ENCODE data around the gene MYH9. TPM values are rescaled to one million over a fixed set of nuclear protein-coding genes. Genes with fewer than 3 reads are reported as not detected.

MYH9 gene
- total RNA-seq, 4 donors from 2014 or later, result 284 to 323 (median 294) TPM

DNA sequence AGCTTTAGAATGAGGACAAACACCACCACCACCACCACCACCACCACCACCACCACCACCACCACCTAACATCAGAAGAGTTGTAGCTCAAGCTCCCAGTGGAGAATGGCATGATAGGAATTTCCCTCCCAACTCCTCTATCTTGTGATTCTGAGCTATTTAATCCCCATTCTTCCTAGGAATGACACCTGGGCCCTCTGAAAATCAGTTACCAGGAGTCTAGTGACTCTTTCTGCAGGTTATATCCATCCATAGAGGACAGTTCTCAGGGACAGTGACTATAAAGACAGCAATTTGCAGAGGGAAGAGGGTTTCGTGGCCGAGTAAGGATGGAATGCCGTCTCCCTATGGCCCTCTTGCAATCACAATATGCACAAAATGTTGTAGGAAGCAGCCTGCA lies 27.8 kb downstream of the MYH9 start:
- H3K36me3 ChIP-seq, result no peaks in the 10 kb centered on the region
- TF ChIP-seq POLR2AphosphoS5 (IDR thresholded peaks at IDR 0.05) (no peak), EP300 (IDR thresholded peaks at IDR 0.05) (no peak), CTCF (IDR thresholded peaks at IDR 0.05) (no peak), POLR2A (IDR thresholded peaks at IDR 0.05) (no peak)
- H3K27ac ChIP-seq, result no peak overlapping the region
- DNase-seq (ENCODE audit: low spot score in 2 of 2), result no peak
- no peaks in the 10 kb centered on the region for H3K9me3 ChIP-seq
- H3K4me1 ChIP-seq, result peaks cover 95% of the 10 kb centered on the region
- H3K4me3 ChIP-seq, result no peak overlapping the region
- WGBS, result 85% methylated on average over 3 of the region's 3 CpGs
- H3K27me3 ChIP-seq, result no peaks in the 10 kb centered on the region

GRCh38 chr22:36359470-36359996 lies 28.2 kb downstream of the MYH9 start:
- no peak overlapping the region for H3K27ac ChIP-seq
- DNase-seq (ENCODE audit: low spot score in 2 of 2), result no peak
- 57% methylated on average over 3 of the region's 3 CpGs for WGBS
- H3K36me3 ChIP-seq, result no peaks in the 10 kb centered on the region
- H3K4me1 ChIP-seq, result peaks cover 95% of the 10 kb centered on the region
- TF ChIP-seq EP300 (IDR thresholded peaks at IDR 0.05) (no peak), POLR2AphosphoS5 (IDR thresholded peaks at IDR 0.05) (no peak), CTCF (IDR thresholded peaks at IDR 0.05) (no peak), POLR2A (IDR thresholded peaks at IDR 0.05) (no peak)
- no peak overlapping the region for H3K4me3 ChIP-seq
- no peaks in the 10 kb centered on the region for H3K27me3 ChIP-seq
- H3K9me3 ChIP-seq, result no peaks in the 10 kb centered on the region

DNA sequence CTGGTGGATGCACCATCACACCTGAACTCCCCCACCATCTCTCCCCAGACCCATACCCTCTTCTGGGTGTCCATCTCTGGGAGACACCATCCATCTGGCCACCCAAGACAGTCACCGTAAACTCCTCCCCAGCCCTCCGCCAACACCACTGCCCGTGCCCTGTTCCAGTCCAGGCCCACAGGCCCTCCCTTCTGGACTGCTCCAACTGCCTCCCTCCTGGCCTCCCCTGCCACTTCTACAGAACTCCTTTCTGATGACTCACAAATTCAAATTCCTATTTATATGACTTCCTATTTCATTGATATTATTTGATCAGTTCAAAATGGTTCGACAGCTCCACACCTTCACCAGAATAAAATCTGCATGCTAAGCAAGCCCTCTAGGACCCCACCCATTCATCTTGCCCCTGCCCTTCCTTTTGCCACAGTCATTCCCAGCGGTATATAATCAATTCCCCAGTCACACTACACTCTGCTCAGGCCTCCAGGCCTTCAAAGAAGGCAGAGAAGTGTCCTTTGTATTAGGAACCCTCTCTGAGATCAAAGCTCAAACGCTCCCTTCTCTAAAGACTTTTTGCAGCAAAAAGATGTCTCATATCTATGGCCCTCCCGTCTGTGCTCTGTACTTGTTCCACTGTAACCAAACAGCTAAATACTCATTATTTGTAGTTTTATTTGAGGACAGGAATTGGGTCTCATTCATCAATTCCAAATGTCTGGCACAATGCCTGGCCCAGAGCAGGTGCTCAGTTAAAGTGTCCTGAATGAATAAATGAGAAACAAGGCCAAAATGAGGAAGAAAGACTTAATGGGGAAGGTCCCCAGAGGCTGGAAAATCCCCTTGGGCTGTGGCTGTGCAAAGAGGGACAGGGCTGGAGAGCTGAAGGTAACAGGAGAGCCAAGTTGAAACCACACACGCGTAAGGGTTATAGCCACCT lies 29.0 kb downstream of the MYH9 start:
- no peak for TF ChIP-seq POLR2A (IDR thresholded peaks at IDR 0.05)
- no peak for TF ChIP-seq CTCF (IDR thresholded peaks at IDR 0.05)
- TF ChIP-seq POLR2AphosphoS5 (IDR thresholded peaks at IDR 0.05), result no peak
- TF ChIP-seq EP300 (IDR thresholded peaks at IDR 0.05), result no peak
- H3K27ac ChIP-seq, result peak overlapping the region; percentile 3
- 65% methylated on average over 9 of the region's 9 CpGs for whole genome bisulfite sequencing
- peaks cover 95% of the 10 kb centered on the region for H3K4me1 ChIP-seq
- H3K36me3 ChIP-seq, result no peaks in the 10 kb centered on the region
- H3K4me3 ChIP-seq, result no peak overlapping the region
- no peak for DNase-seq (ENCODE audit: low spot score in 2 of 2)
- H3K9me3 ChIP-seq, result no peaks in the 10 kb centered on the region
- no peaks in the 10 kb centered on the region for H3K27me3 ChIP-seq

DNA sequence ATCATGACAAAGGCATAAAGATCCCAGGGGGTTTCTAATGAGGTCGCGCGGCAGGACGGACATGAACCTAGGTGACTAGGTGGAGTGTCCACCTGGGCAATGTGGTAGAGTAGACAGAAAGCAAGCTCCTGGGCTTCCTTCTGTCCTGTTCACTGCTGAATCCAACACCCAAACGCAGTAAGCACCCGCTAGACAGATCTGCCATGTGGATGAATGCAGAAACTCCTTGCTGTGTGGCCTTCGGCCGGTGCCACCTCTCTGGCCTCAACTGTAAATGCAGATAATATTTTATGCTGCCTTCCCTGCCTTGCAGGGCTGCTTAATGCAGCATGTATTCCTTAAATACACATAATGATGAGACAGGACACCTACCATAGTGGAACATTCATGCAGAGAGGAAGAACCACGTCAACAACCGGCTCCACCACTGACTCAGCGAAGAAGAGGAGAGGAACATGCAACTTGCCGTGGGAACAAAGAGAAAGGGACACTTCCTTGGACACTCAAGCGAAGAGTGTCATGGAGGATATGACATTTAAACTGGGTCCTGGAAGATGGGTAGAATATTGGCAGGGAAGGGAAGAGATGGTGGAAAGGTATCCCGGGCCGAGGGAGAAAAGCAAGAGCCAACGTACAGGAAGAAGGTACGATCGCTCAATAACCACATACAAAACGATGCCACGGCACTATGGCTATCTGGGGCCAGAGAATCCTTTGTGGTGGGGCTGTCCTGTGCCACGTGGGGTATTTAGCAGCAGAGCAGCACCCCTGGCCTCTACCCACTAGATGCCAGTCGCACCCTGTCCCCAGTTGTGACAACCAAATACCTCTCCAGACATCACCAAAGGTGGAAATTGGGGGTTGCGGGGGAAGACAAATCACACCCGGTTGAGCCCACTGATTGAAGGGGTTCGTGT lies 30.8 kb downstream of the MYH9 start:
- H3K27me3 ChIP-seq, result no peaks in the 10 kb centered on the region
- TF ChIP-seq POLR2AphosphoS5 (IDR thresholded peaks at IDR 0.05), result no peak
- no peak for TF ChIP-seq EP300 (IDR thresholded peaks at IDR 0.05)
- no peak for TF ChIP-seq CTCF (IDR thresholded peaks at IDR 0.05)
- TF ChIP-seq POLR2A (IDR thresholded peaks at IDR 0.05), result no peak
- H3K9me3 ChIP-seq, result no peaks in the 10 kb centered on the region
- no peak overlapping the region for H3K4me3 ChIP-seq
- WGBS, result 68% methylated on average over 25 of the region's 25 CpGs
- H3K36me3 ChIP-seq, result no peaks in the 10 kb centered on the region
- H3K27ac ChIP-seq, result peak overlapping the region; percentile 3
- DNase-seq (ENCODE audit: low spot score in 2 of 2), result no peak
- peaks cover 95% of the 10 kb centered on the region for H3K4me1 ChIP-seq
